H1 (cell line): Measurements from ENCODE around the gene GRID2. TPM values are rescaled to one million over a fixed set of nuclear protein-coding genes. Genes with fewer than 3 reads are reported as not detected.

ENCODE experiments used
- CTCF ChIA-PET: fragments of 300-600 bp; sonication (Branson Sonifier 250); formaldehyde crosslinking; loops from one replicate; lab custom pipeline; 2021; ENCODE audit not compliant: partially characterized antibody; lab: Charles Lee
- POLR2A ChIA-PET: fragments of 300-600 bp; sonication (Branson Sonifier 250); formaldehyde crosslinking; loops from one replicate; lab custom pipeline; 2021; ENCODE audit warnings: inconsistent platforms; ENCODE audit not compliant: partially characterized antibody; lab: Charles Lee
- DNase-seq, 2 experiments: peaks; one replicate each; pipeline versions ENCODE4 v3.0.0 to v3.0.0-alpha.2; 2010 to 2022; ENCODE audit warnings: low spot score in 2 of 2, low read depth in 1 of 2, mixed read lengths in 1 of 2
- FAIRE-seq: peaks from 2 replicates; lab custom pipeline; 2011; peaks lifted over from hg19 to GRCh38; lab: Jason Lieb, UNC
- H2AFZ ChIP-seq: 2 replicates; pipeline ENCODE4 v1.8.1; 2012; ENCODE audit warnings: low read length, inconsistent platforms
- H2AK5ac ChIP-seq: 2 replicates; pipeline ENCODE4 v1.6.1; 2013; ENCODE audit warnings: low read depth, low read length
- H2BK120ac ChIP-seq: replicated peaks from 2 replicates; pipeline ENCODE3; 2013; ENCODE audit warnings: low read depth, low read length, inconsistent platforms
- H2BK12ac ChIP-seq: 2 replicates; pipeline ENCODE4 v1.6.1; 2013; ENCODE audit warnings: low read depth, low read length
- H2BK15ac ChIP-seq: 2 replicates; pipeline ENCODE4 v1.6.1; 2013; ENCODE audit warnings: low read length
- H2BK20ac ChIP-seq: 2 replicates; pipeline ENCODE4 v1.6.1; 2013; ENCODE audit warnings: low read length
- H2BK5ac ChIP-seq: 2 replicates; pipeline ENCODE4 v1.6.1; 2013; ENCODE audit warnings: low read depth, low read length
- H3K14ac ChIP-seq: 2 replicates; pipeline ENCODE4 v1.6.1; 2013; ENCODE audit warnings: inconsistent platforms; ENCODE audit not compliant: insufficient read length
- H3K18ac ChIP-seq: 2 replicates; pipeline ENCODE4 v1.6.1; 2013; ENCODE audit warnings: low read length; ENCODE audit errors: extremely low read depth
- H3K23ac ChIP-seq: 2 replicates; pipeline ENCODE4 v1.6.1; 2013; ENCODE audit warnings: inconsistent platforms; ENCODE audit not compliant: insufficient read length
- H3K23me2 ChIP-seq: 2 replicates; pipeline ENCODE4 v1.6.1; 2013; ENCODE audit warnings: low read depth, low read length
- H3K27ac ChIP-seq: 2 replicates; pipeline ENCODE4 v1.6.1; 2011; ENCODE audit warnings: low read depth, low read length, inconsistent platforms
- H3K27me3 ChIP-seq, 4 experiments: replicated peaks in 1 of 4; 1 replicate in 1 of 4; 2 replicates in 3 of 4; pipeline versions ENCODE4 v1.6.1 to v1.8.1; 2011 to 2013; ENCODE audit warnings: low read length in 3 of 4, mild to moderate bottlenecking in 3 of 4, inconsistent platforms in 2 of 4, mixed read lengths in 2 of 4, moderate library complexity in 1 of 4; ENCODE audit not compliant: control insufficient read depth in 3 of 4, insufficient read depth in 3 of 4; ENCODE audit errors: extremely low read depth in 1 of 4
- H3K36me3 ChIP-seq, 4 experiments: 2 replicates each; pipeline versions ENCODE4 v1.6.1 to v1.8.1; 2011 to 2013; ENCODE audit warnings: mild to moderate bottlenecking in 4 of 4, low read length in 3 of 4, moderate library complexity in 2 of 4, control low read depth in 1 of 4, inconsistent platforms in 1 of 4; ENCODE audit not compliant: insufficient read depth in 4 of 4, control insufficient read depth in 2 of 4
- H3K4ac ChIP-seq: replicated peaks from 2 replicates; pipeline ENCODE3; 2013; ENCODE audit warnings: low read length, low read depth, mixed read lengths, inconsistent platforms; ENCODE audit not compliant: insufficient read length
- H3K4me1 ChIP-seq, 4 experiments: replicated peaks in 1 of 4; 1 replicate in 1 of 4; 2 replicates in 3 of 4; pipeline versions ENCODE4 v1.6.1 to v1.8.1; 2011 to 2013; ENCODE audit warnings: low read length in 3 of 4, inconsistent platforms in 2 of 4, mixed read lengths in 1 of 4; ENCODE audit not compliant: insufficient read depth in 4 of 4, control insufficient read depth in 3 of 4
- H3K4me2 ChIP-seq, 2 experiments: 2 replicates each; pipeline versions ENCODE4 v1.6.1 to v1.8.1; 2011 to 2013; ENCODE audit warnings: low read depth in 2 of 2, low read length in 2 of 2, control low read depth in 1 of 2, inconsistent platforms in 1 of 2, mild to moderate bottlenecking in 1 of 2; ENCODE audit not compliant: insufficient read depth in 1 of 2
- H3K4me3 ChIP-seq, 4 experiments: fragments of 200-600, 300-600 bp in 1 of 4; sonication (generic), shearing (Covaris generic), sonication (Bioruptor Twin) in 1 of 4; 2 replicates each; pipeline versions ENCODE4 v1.5.1 to v1.8.1; 2011 to 2016; ENCODE audit warnings: low read length in 4 of 4, low read depth in 3 of 4, control low read depth in 2 of 4, inconsistent platforms in 2 of 4, mild to moderate bottlenecking in 2 of 4, mixed read lengths in 1 of 4, moderate library complexity in 1 of 4; ENCODE audit not compliant: insufficient read depth in 2 of 4; ENCODE audit errors: extremely low read depth in 1 of 4
- H3K56ac ChIP-seq: replicated peaks from 2 replicates; pipeline ENCODE3; 2013; ENCODE audit warnings: low read depth, mild to moderate bottlenecking, mixed read lengths, low read length, inconsistent platforms; ENCODE audit not compliant: insufficient read length
- H3K79me1 ChIP-seq: 2 replicates; pipeline ENCODE4 v1.6.1; 2013; ENCODE audit warnings: low read depth, low read length, control low read depth
- H3K79me2 ChIP-seq, 2 experiments: 2 replicates each; pipeline versions ENCODE4 v1.6.1 to v1.8.1; 2012 to 2013; ENCODE audit warnings: low read length in 2 of 2, mild to moderate bottlenecking in 2 of 2, inconsistent platforms in 1 of 2; ENCODE audit not compliant: insufficient read depth in 2 of 2, control insufficient read depth in 1 of 2
- H3K9ac ChIP-seq, 4 experiments: replicated peaks in 1 of 4; 1 replicate in 1 of 4; 2 replicates in 3 of 4; pipeline versions ENCODE4 v1.6.1 to v1.8.1; 2011 to 2013; ENCODE audit warnings: low read depth in 3 of 4, low read length in 3 of 4, control low read depth in 2 of 4, mild to moderate bottlenecking in 2 of 4, moderate library complexity in 2 of 4, inconsistent platforms in 1 of 4; ENCODE audit errors: extremely low read depth in 1 of 4
- H3K9me3 ChIP-seq, 2 experiments: 2 replicates each; pipeline versions ENCODE4 v1.6.1 to v1.8.1; 2012 to 2013; ENCODE audit warnings: mild to moderate bottlenecking in 2 of 2, moderate library complexity in 2 of 2, control low read depth in 1 of 2, inconsistent platforms in 1 of 2, low read depth in 1 of 2, low read length in 1 of 2, mixed read lengths in 1 of 2; ENCODE audit not compliant: insufficient read depth in 2 of 2
- H4K20me1 ChIP-seq, 2 experiments: replicated peaks in 1 of 2; 2 replicates each; pipeline versions ENCODE3 to v1.8.1; 2011 to 2013; ENCODE audit warnings: inconsistent platforms in 2 of 2, low read length in 2 of 2, mild to moderate bottlenecking in 1 of 2; ENCODE audit not compliant: insufficient read depth in 2 of 2, control insufficient read depth in 1 of 2
- H4K5ac ChIP-seq: 2 replicates; pipeline ENCODE4 v1.6.1; 2013; ENCODE audit warnings: low read length, low read depth, mixed read lengths, inconsistent platforms; ENCODE audit not compliant: insufficient read length
- H4K8ac ChIP-seq: 2 replicates; pipeline ENCODE4 v1.8.0; 2013; ENCODE audit warnings: mild to moderate bottlenecking, moderate library complexity, low read length, inconsistent platforms; ENCODE audit not compliant: insufficient read depth; ENCODE audit errors: extremely low read depth
- H4K91ac ChIP-seq: replicated peaks from 2 replicates; pipeline ENCODE3; 2013; ENCODE audit warnings: low read length, mixed read lengths, inconsistent platforms; ENCODE audit not compliant: insufficient read length
- CTBP2 ChIP-seq: IDR thresholded peaks from 2 replicates; pipeline ENCODE4 v1.7.0; 2011; ENCODE audit warnings: borderline replicate concordance, mild to moderate bottlenecking, moderate library complexity, mixed read lengths, low read length; ENCODE audit not compliant: insufficient read depth, insufficient read length
- TEAD4 ChIP-seq: IDR thresholded peaks from 2 replicates; pipeline ENCODE4 v1.6.1; 2012; ENCODE audit warnings: low read depth, low read length, inconsistent platforms, mixed read lengths
- polyA plus RNA-seq, 7 experiments: library from polyadenylated mRNA; depleted of rRNA in 3 of 7; stranded (reverse) in 5 of 7; unstranded in 2 of 7; fragments of >200 nt in 5 of 7; fragments of 200-250 nt in 2 of 7; gene quantifications; 1 replicate in 5 of 7; 2 replicates in 1 of 7; 4 replicates in 1 of 7; pipeline versions ENCODE4 v1.2.1 to v1.2.3, GENCODE V29; 2011 to 2013; ENCODE audit warnings: missing spikeins in 2 of 7, mixed read lengths in 2 of 7
- total RNA-seq: library from RNA; stranded (reverse); fragmentation: NEBNext Ultra II Directional; extraction: Animal tissue kit (Norgen Biotek cat#: 25700); gene quantifications from 2 replicates; pipeline ENCODE4 v1.2.1, GENCODE V29; 2021

Gene GRID2
- total and polyA plus RNA-seq, 2 of the 8 experiments (the other 6 are each of a cell fraction or from before 2014, with no cell fraction given) = 31.1 to 81.9 TPM

DNA sequence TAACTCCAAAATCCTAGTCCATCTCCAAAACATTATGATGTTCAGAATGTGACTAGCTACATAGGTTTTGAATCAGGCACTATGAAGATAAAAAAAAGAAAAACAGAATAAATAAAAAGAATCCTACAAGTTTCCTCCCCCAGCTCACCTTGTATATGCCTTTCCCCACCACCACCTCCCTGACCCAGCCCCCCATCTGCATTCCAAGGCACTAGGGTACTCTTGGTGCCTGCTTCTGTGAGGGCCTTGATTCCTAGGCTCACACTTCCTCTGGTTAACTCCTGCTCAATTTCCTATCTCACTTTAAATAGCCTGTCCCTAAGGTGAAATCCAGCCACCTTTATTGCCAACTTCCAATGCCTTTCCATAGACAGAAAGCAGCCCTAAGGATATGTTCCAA lies 1346.1 kb downstream of the GRID2 start:
- H2BK20ac ChIP-seq = no peak overlapping the region
- no peak overlapping the region for H3K4me2 ChIP-seq
- no peak overlapping the region for H2AK5ac ChIP-seq
- peaks cover 1% of the 10 kb centered on the region; the same call in 1 of the 2 replicates for H3K23me2 ChIP-seq
- no peak overlapping the region for H4K5ac ChIP-seq
- H4K8ac ChIP-seq = no peak overlapping the region
- H3K23ac ChIP-seq = no peak overlapping the region
- H3K9ac ChIP-seq = no peak overlapping the region
- no peaks in the 10 kb centered on the region for H3K36me3 ChIP-seq
- H3K14ac ChIP-seq = no peak overlapping the region
- no peak overlapping the region for H3K18ac ChIP-seq
- peak; percentile 48 for FAIRE-seq
- H3K27me3 ChIP-seq = no peaks in the 10 kb centered on the region
- TF ChIP-seq TEAD4 = peak; percentile 90
- TF ChIP-seq CTBP2 = no peak
- ChIA-PET CTCF (interaction anchor here (1.7 kb wide), 1 partner anchor 33 kb away, joined by 4 read pairs; no protein-coding TSS in a partner anchor), POLR2A (no interaction called here)
- H3K79me2 ChIP-seq = no peaks in the 10 kb centered on the region
- H4K91ac ChIP-seq = no peak overlapping the region
- no peak overlapping the region for H3K4ac ChIP-seq
- DNase-seq = no peak
- H2BK12ac ChIP-seq = no peak overlapping the region
- no peak overlapping the region for H3K27ac ChIP-seq
- H2BK15ac ChIP-seq = no peak overlapping the region
- no peak overlapping the region for H2BK120ac ChIP-seq
- no peak overlapping the region for H2AFZ ChIP-seq
- H3K56ac ChIP-seq = no peak overlapping the region
- no peaks in the 10 kb centered on the region for H3K9me3 ChIP-seq
- H3K79me1 ChIP-seq = no peaks in the 10 kb centered on the region
- H4K20me1 ChIP-seq = no peaks in the 10 kb centered on the region
- H3K4me3 ChIP-seq = no peak overlapping the region
- peaks cover 0 to 7% (median 0%) of the 10 kb centered on the region in 4 experiments; a peak in 1 of 7 replicates for H3K4me1 ChIP-seq
- no peak overlapping the region for H2BK5ac ChIP-seq
